ENCODE measurements around the gene AFTPH. TPM values are rescaled to one million over a fixed set of nuclear protein-coding genes. Genes with fewer than 3 reads are reported as not detected.

AFTPH gene
- total RNA-seq, 1 experiment from 2014 or later: 18.8 TPM

- no peak overlapping the region for H3K27ac ChIP-seq (ENCODE audit: low read depth, low read length, poor library complexity, severe bottlenecking)
- intact Hi-C loops (cut with micrococcal nuclease; ENCODE audit: unreplicated experiment): no loop called here
- H3K4me1 ChIP-seq (ENCODE audit: insufficient read depth, low read length, poor library complexity, severe bottlenecking): no peaks in the 10 kb centered on the region
- H3K9me3 ChIP-seq (ENCODE audit: low read depth, low read length, poor library complexity, severe bottlenecking): no peaks in the 10 kb centered on the region
- no peak overlapping the region for H3K4me3 ChIP-seq (ENCODE audit: low read depth, low read length, poor library complexity, severe bottlenecking)
- H3K27me3 ChIP-seq (replicated peaks; ENCODE audit: insufficient read depth, low read depth, low read length, poor library complexity): no peaks in the 10 kb centered on the region
- ChIA-PET POLR2A (ENCODE audit: low non-redundant PET) (no interaction called here), CTCF (no interaction called here)
- TF ChIP-seq CTCF (conservative IDR thresholded peaks at IDR 0.05; ENCODE audit: low read depth, low read length) (no peak), EZH2 (IDR thresholded peaks at IDR 0.05; ENCODE audit: borderline replicate concordance, low read depth, low read length, poor library complexity, severe bottlenecking) (no peak)
- no peaks in the 10 kb centered on the region for H3K36me3 ChIP-seq (ENCODE audit: insufficient read depth, low read length, poor library complexity, severe bottlenecking)
- BruUV-seq (replicated peaks): no TSS peak
- no peak for DNase-seq (ENCODE audit: low spot score)
Observed at GRCh38 chr2:64477037-64477436, 47.1 kb upstream of the AFTPH start.

- CTCF ChIA-PET: no interaction called here
- POLR2A ChIA-PET (ENCODE audit: low non-redundant PET): no interaction called here
- TF ChIP-seq CTCF (conservative IDR thresholded peaks at IDR 0.05; ENCODE audit: low read depth, low read length) (no peak), EZH2 (IDR thresholded peaks at IDR 0.05; ENCODE audit: borderline replicate concordance, low read depth, low read length, poor library complexity, severe bottlenecking) (no peak)
- Histone ChIP-seq H3K4me1 (ENCODE audit: insufficient read depth, low read length, poor library complexity, severe bottlenecking) (no peaks in the 10 kb centered on the region), H3K36me3 (ENCODE audit: insufficient read depth, low read length, poor library complexity, severe bottlenecking) (no peaks in the 10 kb centered on the region), H3K9me3 (ENCODE audit: low read depth, low read length, poor library complexity, severe bottlenecking) (no peaks in the 10 kb centered on the region), H3K27me3 (replicated peaks; ENCODE audit: insufficient read depth, low read depth, low read length, poor library complexity) (no peaks in the 10 kb centered on the region), H3K27ac (ENCODE audit: low read depth, low read length, poor library complexity, severe bottlenecking) (no peak overlapping the region), H3K4me3 (ENCODE audit: low read depth, low read length, poor library complexity, severe bottlenecking) (no peak overlapping the region)
- DNase-seq (ENCODE audit: low spot score): no peak
- intact Hi-C loops (cut with micrococcal nuclease; ENCODE audit: unreplicated experiment): no loop called here
- no TSS peak for BruUV-seq (replicated peaks)
Observed at GRCh38 chr2:64477979-64478378, 46.1 kb upstream of the AFTPH start.

- no TSS peak for BruUV-seq (replicated peaks)
- no peaks in the 10 kb centered on the region for H3K9me3 ChIP-seq (ENCODE audit: low read depth, low read length, poor library complexity, severe bottlenecking)
- DNase-seq (ENCODE audit: low spot score): no peak
- no peaks in the 10 kb centered on the region for H3K27me3 ChIP-seq (replicated peaks; ENCODE audit: insufficient read depth, low read depth, low read length, poor library complexity)
- H3K4me1 ChIP-seq (ENCODE audit: insufficient read depth, low read length, poor library complexity, severe bottlenecking): no peaks in the 10 kb centered on the region
- CTCF ChIA-PET: no interaction called here
- H3K27ac ChIP-seq (ENCODE audit: low read depth, low read length, poor library complexity, severe bottlenecking): no peak overlapping the region
- TF ChIP-seq CTCF (conservative IDR thresholded peaks at IDR 0.05; ENCODE audit: low read depth, low read length) (no peak), EZH2 (IDR thresholded peaks at IDR 0.05; ENCODE audit: borderline replicate concordance, low read depth, low read length, poor library complexity, severe bottlenecking) (no peak)
- POLR2A ChIA-PET (ENCODE audit: low non-redundant PET): no interaction called here
- H3K36me3 ChIP-seq (ENCODE audit: insufficient read depth, low read length, poor library complexity, severe bottlenecking): no peaks in the 10 kb centered on the region
- H3K4me3 ChIP-seq (ENCODE audit: low read depth, low read length, poor library complexity, severe bottlenecking): no peak overlapping the region
- intact Hi-C loops (cut with micrococcal nuclease; ENCODE audit: unreplicated experiment): no loop called here
Observed at GRCh38 chr2:64478502-64479230, 45.5 kb upstream of the AFTPH start.
